Sigmoid colon (tissue), 7 donors: Measurements from ENCODE around the gene DMRTB1. TPM values are rescaled to one million over a fixed set of nuclear protein-coding genes. Genes with fewer than 3 reads are reported as not detected.

Source experiments
- DNase-seq: peaks from one replicate; pipeline ENCODE4 v3.0.0-alpha.2; 2019
- H3K27ac ChIP-seq, 4 donors: fragments of 200-600 bp; sonication (generic); one replicate each; pipeline ENCODE4 v1.5.1; 2016 to 2019; ENCODE audit warnings: mild to moderate bottlenecking in 1 of 4
- H3K27me3 ChIP-seq, 3 donors: fragments of 200-600 bp; sonication (generic); one replicate each; pipeline ENCODE4 v1.5.1; 2019; ENCODE audit warnings: mild to moderate bottlenecking in 1 of 3
- H3K36me3 ChIP-seq, 4 donors: fragments of 200-600 bp; sonication (generic); one replicate each; pipeline ENCODE4 v1.5.1; 2016 to 2019
- H3K4me1 ChIP-seq, 4 donors: fragments of 200-600 bp; sonication (generic); one replicate each; pipeline ENCODE4 v1.5.1; 2017 to 2019
- H3K4me3 ChIP-seq, 4 donors: fragments of 200-600 bp; sonication (generic); one replicate each; pipeline ENCODE4 v1.5.1; 2017 to 2019; ENCODE audit warnings: mild to moderate bottlenecking in 2 of 4, moderate library complexity in 1 of 4
- H3K9me3 ChIP-seq, 4 donors: fragments of 200-600 bp in 3 of 4; sonication (generic) in 3 of 4; one replicate each; pipeline versions ENCODE4 v1.5.1 to v1.6.1; 2013 to 2019
- CTCF ChIP-seq, 4 experiments: fragments of 450-650 bp in 3 of 4; fragments of 200-600 bp in 1 of 4; IDR thresholded peaks; one replicate each; pipeline ENCODE4 v1.5.1; 2016 to 2019; ENCODE audit warnings: antibody characterized with exemption in 4 of 4, mild to moderate bottlenecking in 3 of 4, moderate library complexity in 2 of 4
- EP300 ChIP-seq, 4 donors: sonication (generic); formaldehyde crosslinking; IDR thresholded peaks; one replicate each; pipeline ENCODE4 v1.6.1; 2017; ENCODE audit warnings: antibody characterized with exemption in 4 of 4
- POLR2A ChIP-seq, 2 donors: fragments of 450-650 bp; IDR thresholded peaks; one replicate each; pipeline ENCODE4 v1.6.1; 2016; ENCODE audit warnings: antibody characterized with exemption in 2 of 2, mild to moderate bottlenecking in 2 of 2, moderate library complexity in 2 of 2
- POLR2AphosphoS5 ChIP-seq, 4 donors: sonication (generic); formaldehyde crosslinking; IDR thresholded peaks; one replicate each; pipeline ENCODE4 v1.6.1; 2017; ENCODE audit warnings: antibody characterized with exemption in 4 of 4
- WGBS, 2 donors: extraction: QIAGEN DNeasy Blood & Tissue Kit; methylation state at CpG; one replicate each; pipeline ENCODE4 v1.1.7; 2013; 5-methylcytosine and 5-hydroxymethylcytosine counted together
- intact Hi-C: fragments of 100-400 bp; cut with DNase I; formaldehyde crosslinking; loops from one replicate; pipeline ENCODE4 v1.15.1; 2023
- polyA plus RNA-seq, 3 donors: library from polyadenylated mRNA; stranded (reverse); fragments of 200-250 nt; gene quantifications; one replicate each; pipeline ENCODE4 v1.2.3, GENCODE V29; 2013
- total RNA-seq, 4 donors: library from RNA; depleted of rRNA; stranded (reverse); fragments of >200 nt; gene quantifications; one replicate each; pipeline ENCODE4 v1.1.0, GENCODE V29; 2016
- donor health status: healthy with polysubstance abuse.
- donor health status: Bipolar disorder and iron deficiency.
- donor health status: healthy.

The DMRTB1 gene
- total and polyA plus RNA-seq, 7 donors = not detected

GRCh38 chr1:53470155-53470554, 11.0 kb downstream of the DMRTB1 start:
- Histone ChIP-seq H3K27ac (no peak overlapping the region), H3K27me3 (no peaks in the 10 kb centered on the region), H3K9me3 (no peaks in the 10 kb centered on the region), H3K4me1 (peaks cover 0 to 8% (median 2%) of the 10 kb centered on the region in 4 donors), H3K4me3 (no peak overlapping the region), H3K36me3 (no peaks in the 10 kb centered on the region)
- DNase-seq = no peak
- 17 to 39% methylated on average over 28 of the region's 28 CpGs for WGBS, 2 donors
- intact Hi-C loops = no loop called here
- TF ChIP-seq CTCF (IDR thresholded peaks at IDR 0.05) (peak in 3 of 4 experiments; percentile 14 to 27 (median 17)), POLR2AphosphoS5 (IDR thresholded peaks at IDR 0.05) (no peak)

- Histone ChIP-seq H3K27me3 (no peaks in the 10 kb centered on the region), H3K9me3 (no peaks in the 10 kb centered on the region), H3K4me1 (peaks cover 0 to 8% (median 2%) of the 10 kb centered on the region in 4 donors), H3K4me3 (no peak overlapping the region), H3K36me3 (no peaks in the 10 kb centered on the region), H3K27ac (no peak overlapping the region)
- 80 to 83% methylated on average over 19 of the region's 19 CpGs for WGBS, 2 donors
- no peak for DNase-seq
- intact Hi-C loops = no loop called here
- no peak for TF ChIP-seq POLR2A (IDR thresholded peaks at IDR 0.05)
- no peak for TF ChIP-seq CTCF (IDR thresholded peaks at IDR 0.05)
- TF ChIP-seq POLR2AphosphoS5 (IDR thresholded peaks at IDR 0.05) = no peak
- no peak for TF ChIP-seq EP300 (IDR thresholded peaks at IDR 0.05)
Measured at GRCh38 chr1:53470584-53470983, 11.4 kb downstream of the DMRTB1 start.

- TF ChIP-seq CTCF (IDR thresholded peaks at IDR 0.05) = no peak
- TF ChIP-seq EP300 (IDR thresholded peaks at IDR 0.05) = no peak
- no peak for TF ChIP-seq POLR2AphosphoS5 (IDR thresholded peaks at IDR 0.05)
- no peak for TF ChIP-seq POLR2A (IDR thresholded peaks at IDR 0.05)
- no peaks in the 10 kb centered on the region for H3K9me3 ChIP-seq
- H3K27ac ChIP-seq = no peak overlapping the region
- no peak for DNase-seq
- no peaks in the 10 kb centered on the region for H3K36me3 ChIP-seq
- H3K4me3 ChIP-seq = no peak overlapping the region
- H3K27me3 ChIP-seq = no peaks in the 10 kb centered on the region
- 94 to 95% methylated on average over 9 of the region's 9 CpGs for whole genome bisulfite sequencing, 2 donors
- intact Hi-C loops = no loop called here
- peaks cover 0 to 8% (median 2%) of the 10 kb centered on the region in 4 donors for H3K4me1 ChIP-seq
Measured at GRCh38 chr1:53471000-53471399, 11.8 kb downstream of the DMRTB1 start.

- Histone ChIP-seq H3K27me3 (no peaks in the 10 kb centered on the region), H3K9me3 (no peaks in the 10 kb centered on the region), H3K36me3 (no peaks in the 10 kb centered on the region), H3K4me1 (peaks cover 0 to 8% (median 4%) of the 10 kb centered on the region in 4 donors), H3K4me3 (no peak overlapping the region), H3K27ac (no peak overlapping the region)
- no peak for TF ChIP-seq CTCF (IDR thresholded peaks at IDR 0.05)
- TF ChIP-seq EP300 (IDR thresholded peaks at IDR 0.05) = no peak
- TF ChIP-seq POLR2A (IDR thresholded peaks at IDR 0.05) = no peak
- TF ChIP-seq POLR2AphosphoS5 (IDR thresholded peaks at IDR 0.05) = no peak
- intact Hi-C loops = no loop called here
- 75 to 79% methylated on average over 3 of the region's 3 CpGs for WGBS, 2 donors
- DNase-seq = no peak
Measured at GRCh38 chr1:53473463-53473862, 14.3 kb downstream of the DMRTB1 start.

GRCh38 chr1:53475664-53476063, 16.5 kb downstream of the DMRTB1 start:
- WGBS, 2 donors = 68 to 83% methylated on average over 7 of the region's 7 CpGs
- intact Hi-C loops = no loop called here
- Histone ChIP-seq H3K36me3 (no peaks in the 10 kb centered on the region), H3K27ac (no peak overlapping the region), H3K4me1 (peaks cover 0 to 4% (median 2%) of the 10 kb centered on the region in 4 donors), H3K4me3 (no peak overlapping the region), H3K9me3 (no peaks in the 10 kb centered on the region), H3K27me3 (no peaks in the 10 kb centered on the region)
- no peak for DNase-seq
- TF ChIP-seq CTCF (IDR thresholded peaks at IDR 0.05) = no peak
